Measurements from ENCODE around the gene ROMO1. TPM values are rescaled to one million over a fixed set of nuclear protein-coding genes. Genes with fewer than 3 reads are reported as not detected.
"Not testable (repeated sequence)": the region's sequence is repeated elsewhere in the genome, so short reads cannot be mapped to it uniquely, and the experiment has no call there.

Gene ROMO1
- total and polyA plus RNA-seq, 2 experiments from 2014 or later: 205 to 743 TPM

- H3K27ac ChIP-seq: peak overlapping the region; percentile 52
These were observed 3.0 kb downstream of the ROMO1 start for GRCh38 chr20:35702051-35702823.

GRCh38 chr20:35702824-35703695 is 3.9 kb downstream of the ROMO1 start:
- Histone ChIP-seq H3K4me1 (ENCODE audit: low read depth) (peaks cover 10% of the 10 kb centered on the region), H3K27ac (peak overlapping the region; percentile 52), H3K27me3 (no peaks in the 10 kb centered on the region), H3K9me3 (ENCODE audit: low read depth) (no peaks in the 10 kb centered on the region), H3K36me3 (peaks cover 65% of the 10 kb centered on the region), H3K4me3 (no peak overlapping the region)
- TF ChIP-seq CTCF (IDR thresholded peaks at IDR 0.05; ENCODE audit: low read depth, low read length): no peak
- DNase-seq (ENCODE audit: low read depth in 1 of 2, low spot score in 1 of 2): no peak

More at GRCh38 chr20:35702051-35702823, 3.0 kb downstream of the ROMO1 start:
- H3K27me3 ChIP-seq: no peaks in the 10 kb centered on the region
- peaks cover 58% of the 10 kb centered on the region for H3K36me3 ChIP-seq
- H3K9me3 ChIP-seq (ENCODE audit: low read depth): no peaks in the 10 kb centered on the region
- H3K4me3 ChIP-seq: no peak overlapping the region
- DNase-seq (ENCODE audit: low read depth in 1 of 2, low spot score in 1 of 2): no peak
- H3K4me1 ChIP-seq (ENCODE audit: low read depth): peaks cover 13% of the 10 kb centered on the region
- no peak for TF ChIP-seq CTCF (IDR thresholded peaks at IDR 0.05; ENCODE audit: low read depth, low read length)

GRCh38 chr20:35704514-35705261 is 5.5 kb downstream of the ROMO1 start:
- TF ChIP-seq CTCF (IDR thresholded peaks at IDR 0.05; ENCODE audit: low read depth, low read length): no peak
- Histone ChIP-seq H3K4me3 (no peak overlapping the region), H3K4me1 (ENCODE audit: low read depth) (peaks cover 7% of the 10 kb centered on the region), H3K9me3 (ENCODE audit: low read depth) (no peaks in the 10 kb centered on the region), H3K27ac (no peak overlapping the region), H3K27me3 (no peaks in the 10 kb centered on the region), H3K36me3 (peaks cover 81% of the 10 kb centered on the region)
- DNase-seq (ENCODE audit: low read depth in 1 of 2, low spot score in 1 of 2): no peak

GRCh38 chr20:35705894-35706293 is 6.7 kb downstream of the ROMO1 start:
- not testable (repeated sequence) for H3K9me3 ChIP-seq (ENCODE audit: low read depth); DNase-seq (ENCODE audit: low read depth in 1 of 2, low spot score in 1 of 2); H3K4me3 ChIP-seq; H3K27me3 ChIP-seq; H3K4me1 ChIP-seq (ENCODE audit: low read depth); H3K27ac ChIP-seq
- H3K36me3 ChIP-seq: peaks cover 91% of the 10 kb centered on the region

- H3K27ac ChIP-seq; DNase-seq (ENCODE audit: low read depth in 1 of 2, low spot score in 1 of 2); H3K27me3 ChIP-seq; H3K9me3 ChIP-seq (ENCODE audit: low read depth); H3K4me3 ChIP-seq; H3K4me1 ChIP-seq (ENCODE audit: low read depth): not testable (repeated sequence)
- H3K36me3 ChIP-seq: peaks cover 96% of the 10 kb centered on the region
These were observed 7.7 kb downstream of the ROMO1 start for GRCh38 chr20:35706591-35707529.
